Measurements from ENCODE around the gene NFATC2.

NFATC2 gene

DNA sequence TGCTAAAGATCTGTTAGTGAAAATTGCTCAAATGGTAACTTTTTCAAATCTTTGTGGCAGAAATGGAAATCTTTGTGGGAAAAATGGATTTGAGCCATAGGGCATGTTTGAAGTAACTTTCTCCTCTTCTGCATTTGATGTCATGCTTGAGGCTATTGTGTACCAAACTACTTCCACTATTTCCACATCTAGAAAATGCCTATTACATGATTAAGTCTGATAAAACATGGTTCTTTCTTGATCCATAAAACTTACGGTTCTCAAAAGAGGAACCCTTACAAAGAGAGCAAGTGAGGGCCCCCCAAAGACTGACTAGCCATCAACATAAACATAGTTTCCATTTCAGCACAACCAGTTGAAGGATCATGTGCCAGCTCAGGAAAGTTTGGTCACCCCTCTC, 150.6 kb downstream of the NFATC2 start:
- no peak overlapping the region for H3K4me3 ChIP-seq (ENCODE audit: low read depth, low read length)
- TF ChIP-seq, protein P1, sequence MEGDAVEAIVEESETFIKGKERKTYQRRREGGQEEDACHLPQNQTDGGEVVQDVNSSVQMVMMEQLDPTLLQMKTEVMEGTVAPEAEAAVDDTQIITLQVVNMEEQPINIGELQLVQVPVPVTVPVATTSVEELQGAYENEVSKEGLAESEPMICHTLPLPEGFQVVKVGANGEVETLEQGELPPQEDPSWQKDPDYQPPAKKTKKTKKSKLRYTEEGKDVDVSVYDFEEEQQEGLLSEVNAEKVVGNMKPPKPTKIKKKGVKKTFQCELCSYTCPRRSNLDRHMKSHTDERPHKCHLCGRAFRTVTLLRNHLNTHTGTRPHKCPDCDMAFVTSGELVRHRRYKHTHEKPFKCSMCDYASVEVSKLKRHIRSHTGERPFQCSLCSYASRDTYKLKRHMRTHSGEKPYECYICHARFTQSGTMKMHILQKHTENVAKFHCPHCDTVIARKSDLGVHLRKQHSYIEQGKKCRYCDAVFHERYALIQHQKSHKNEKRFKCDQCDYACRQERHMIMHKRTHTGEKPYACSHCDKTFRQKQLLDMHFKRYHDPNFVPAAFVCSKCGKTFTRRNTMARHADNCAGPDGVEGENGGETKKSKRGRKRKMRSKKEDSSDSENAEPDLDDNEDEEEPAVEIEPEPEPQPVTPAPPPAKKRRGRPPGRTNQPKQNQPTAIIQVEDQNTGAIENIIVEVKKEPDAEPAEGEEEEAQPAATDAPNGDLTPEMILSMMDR (IDR thresholded peaks at IDR 0.05; ENCODE audit: control insufficient read depth, extremely low read depth, insufficient read depth), result no peak
- DNase-seq (ENCODE audit: low read depth), result no peak

DNA sequence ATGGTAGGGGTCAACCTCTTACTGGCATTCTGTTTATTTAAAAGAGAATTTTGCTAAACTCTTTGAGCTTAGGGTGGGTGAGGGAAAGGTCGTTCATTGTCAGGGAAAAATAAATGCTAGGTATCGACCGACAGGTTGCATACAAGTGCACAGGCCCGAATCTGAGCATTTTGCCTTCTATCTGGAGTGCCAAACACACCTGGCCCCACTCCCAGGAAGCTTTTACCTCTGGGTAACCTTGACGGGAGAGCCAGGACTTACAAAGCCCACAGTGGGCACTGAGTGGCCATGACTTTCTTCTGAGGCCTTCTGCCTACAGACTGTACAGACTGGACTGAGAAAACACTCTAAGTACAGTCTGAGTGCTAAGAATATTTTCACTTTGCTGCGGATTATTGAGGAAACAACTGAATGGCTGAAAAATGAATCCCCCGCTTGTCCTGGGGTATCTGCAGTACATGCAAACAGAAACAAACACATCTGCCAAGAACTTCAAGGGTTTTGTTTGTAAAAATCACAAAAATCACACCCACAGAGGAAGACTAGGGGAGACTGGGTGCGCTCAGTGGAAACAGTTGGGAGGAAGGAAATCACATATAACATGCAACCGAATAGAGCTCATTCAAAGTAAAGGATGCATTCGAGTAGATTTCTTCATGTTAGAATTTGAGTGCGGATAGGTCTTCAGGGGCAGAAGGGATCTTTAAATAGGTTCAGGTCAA, 152.8 kb downstream of the NFATC2 start:
- DNase-seq (ENCODE audit: low read depth), result no peak
- TF ChIP-seq, protein P1 (IDR thresholded peaks at IDR 0.05; ENCODE audit: control insufficient read depth, extremely low read depth, insufficient read depth), result no peak

GRCh38 chr20:51388756-51389542, 153.6 kb downstream of the NFATC2 start:
- TF ChIP-seq, protein P1 (IDR thresholded peaks at IDR 0.05; ENCODE audit: control insufficient read depth, extremely low read depth, insufficient read depth), result no peak
- DNase-seq (ENCODE audit: low read depth), result no peak

More for the DNA sequence above, 152.8 kb downstream of the NFATC2 start:
- H3K4me3 ChIP-seq (ENCODE audit: low read depth, low read length), result no peak overlapping the region

DNA sequence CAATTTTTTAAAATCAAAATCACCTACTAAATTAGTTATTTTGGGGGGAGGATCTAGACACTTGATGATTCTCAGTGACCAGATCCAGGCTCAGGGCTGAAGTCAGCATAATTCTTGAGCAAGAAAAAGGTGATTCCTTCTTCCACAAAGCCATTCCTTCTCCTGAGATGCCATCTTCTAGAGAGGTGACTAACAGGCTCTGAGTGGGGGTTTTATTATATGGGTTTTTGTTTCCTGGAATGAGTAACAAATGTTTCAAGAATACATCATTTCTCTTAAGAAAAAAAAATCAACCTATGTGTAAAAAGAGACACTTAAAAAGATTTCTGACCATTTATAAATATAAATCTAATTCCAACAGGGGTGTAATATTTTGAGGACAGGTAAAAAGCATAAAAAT, 154.3 kb downstream of the NFATC2 start:
- H3K4me3 ChIP-seq (ENCODE audit: low read depth, low read length), result no peak overlapping the region
- no peak for DNase-seq (ENCODE audit: low read depth)
- TF ChIP-seq, protein P1 (IDR thresholded peaks at IDR 0.05; ENCODE audit: control insufficient read depth, extremely low read depth, insufficient read depth), result no peak

More at GRCh38 chr20:51388756-51389542, 153.6 kb downstream of the NFATC2 start:
- no peak overlapping the region for H3K4me3 ChIP-seq (ENCODE audit: low read depth, low read length)

DNA sequence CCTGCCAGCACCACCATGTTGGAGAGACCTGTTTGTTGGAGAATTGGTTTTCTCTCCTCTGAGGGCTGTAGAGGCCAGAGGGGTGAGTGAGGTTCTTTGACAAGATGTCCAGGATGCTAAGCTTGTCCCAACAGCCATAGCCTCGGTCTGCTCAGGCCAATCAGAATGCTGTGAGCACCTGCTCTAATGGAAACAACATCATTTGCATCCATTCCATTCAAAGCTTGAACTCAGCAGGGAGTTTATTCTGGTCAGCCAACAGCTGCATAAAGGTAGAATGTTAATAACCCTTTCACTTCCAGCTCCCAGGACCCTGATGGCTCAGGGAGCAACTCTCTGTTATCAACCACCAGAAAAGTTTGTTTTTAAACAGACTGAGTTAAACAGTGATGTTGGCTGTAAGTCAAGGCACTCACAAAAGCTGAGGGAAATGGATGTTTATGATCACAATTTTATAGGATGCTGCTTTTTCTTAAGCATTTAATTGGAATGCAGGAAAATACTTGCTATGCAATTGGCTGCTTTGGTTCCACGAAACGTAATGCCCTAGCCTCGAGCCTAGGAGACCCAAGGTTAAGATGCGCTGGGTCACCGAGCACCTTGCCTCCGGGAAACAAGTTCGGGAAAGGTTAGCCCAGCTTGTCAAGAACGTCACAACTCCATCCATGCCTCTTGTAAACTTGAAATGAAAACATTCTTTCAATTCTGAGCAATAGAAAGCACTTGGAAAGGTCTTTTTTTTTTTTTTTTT, 155.2 kb downstream of the NFATC2 start:
- H3K4me3 ChIP-seq (ENCODE audit: low read depth, low read length), result no peak overlapping the region
- TF ChIP-seq, protein P1 (IDR thresholded peaks at IDR 0.05; ENCODE audit: control insufficient read depth, extremely low read depth, insufficient read depth), result no peak
- DNase-seq (ENCODE audit: low read depth), result no peak

GRCh38 chr20:51386586-51386985, 155.9 kb downstream of the NFATC2 start:
- TF ChIP-seq, protein P1 (IDR thresholded peaks at IDR 0.05; ENCODE audit: control insufficient read depth, extremely low read depth, insufficient read depth), result no peak
- no peak overlapping the region for H3K4me3 ChIP-seq (ENCODE audit: low read depth, low read length)
- DNase-seq (ENCODE audit: low read depth), result no peak

All from LNCaP clone FGC (cell line).